GM18508 (cell line): ENCODE data around the gene ZGRF1.
"Not testable (repeated sequence)": the region's sequence is repeated elsewhere in the genome, so short reads cannot be mapped to it uniquely, and the experiment has no call there.

Source experiments
- ATAC-seq: cut with Tn5 transposase; IDR thresholded peaks from one replicate; pipeline ENCODE4 v1.9.1; 2021; ENCODE audit warnings: moderate number of reproducible peaks; ENCODE audit not compliant: insufficient read depth, unreplicated experiment

ZGRF1 gene

GRCh38 chr4:112644595-112645535 lies 8.2 kb upstream of the ZGRF1 start:
- ATAC-seq, result not testable (repeated sequence)

GRCh38 chr4:112642526-112642925 lies 5.8 kb upstream of the ZGRF1 start:
- no peak for ATAC-seq

GRCh38 chr4:112637552-112637866 lies 800 bp upstream of the ZGRF1 start:
- ATAC-seq, result peak; percentile 1

- no peak for ATAC-seq
Observed at GRCh38 chr4:112633477-112634235, 3.1 kb downstream of the ZGRF1 start.

GRCh38 chr4:112626228-112626627 lies 10.5 kb downstream of the ZGRF1 start:
- ATAC-seq, result no peak

- no peak for ATAC-seq
Observed at GRCh38 chr4:112616984-112617383, 19.7 kb downstream of the ZGRF1 start.

DNA sequence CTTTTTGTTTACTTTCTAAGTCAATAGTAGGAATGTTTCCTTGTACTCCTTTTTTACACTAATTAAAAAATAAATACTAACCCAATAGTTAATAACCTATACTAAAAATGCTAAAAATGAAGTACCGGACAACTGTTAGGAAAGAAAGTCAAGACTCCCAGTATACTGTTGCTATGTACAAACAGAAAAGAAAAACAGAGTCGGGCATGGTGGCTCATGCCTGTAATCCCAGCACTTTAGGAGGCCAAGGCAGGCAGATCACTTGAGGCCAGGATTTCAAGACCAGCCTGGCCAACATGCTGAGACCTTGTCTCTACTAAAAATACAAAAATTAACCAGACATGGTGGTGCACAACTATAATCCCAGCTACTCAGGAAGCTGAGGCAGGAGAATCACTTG lies 23.9 kb downstream of the ZGRF1 start:
- not testable (repeated sequence) for ATAC-seq

DNA sequence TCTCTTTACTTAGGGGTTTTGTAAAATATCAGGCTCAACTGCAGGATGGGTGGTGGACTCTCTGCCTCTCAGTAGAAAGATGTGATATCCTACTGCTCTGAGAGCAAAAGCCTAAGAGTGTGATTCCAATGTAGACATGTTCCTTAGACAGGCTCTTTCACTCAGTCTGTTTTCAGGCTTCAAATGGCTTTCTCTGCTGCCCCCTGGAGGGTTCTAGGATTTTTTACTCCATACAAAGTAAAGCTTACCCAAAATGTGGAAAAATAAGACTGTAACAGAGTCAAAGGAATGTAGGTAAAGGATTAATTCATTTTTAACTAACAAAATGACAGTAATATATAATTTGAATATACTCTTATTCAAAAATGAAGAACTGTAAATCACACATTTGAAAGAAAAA lies 32.1 kb downstream of the ZGRF1 start:
- no peak for ATAC-seq

DNA sequence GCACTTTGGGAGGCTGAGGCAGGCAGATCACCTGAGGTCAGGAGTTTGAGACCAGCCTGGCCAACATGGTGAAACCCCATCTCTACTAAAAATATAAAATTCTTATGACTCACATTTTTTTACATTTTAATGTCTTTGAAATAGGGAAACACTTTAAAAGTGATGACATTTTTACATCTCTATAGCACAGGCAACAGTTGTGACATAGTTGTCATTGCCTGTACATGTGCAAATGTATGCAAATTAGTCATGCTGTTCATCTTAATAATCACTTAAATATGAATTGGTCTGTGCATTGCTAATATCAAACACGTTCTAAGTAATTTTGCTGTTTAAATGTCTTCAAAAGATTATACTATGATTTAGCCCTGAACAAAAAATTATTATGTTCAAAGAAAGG lies 41.7 kb downstream of the ZGRF1 start:
- ATAC-seq, result no peak

DNA sequence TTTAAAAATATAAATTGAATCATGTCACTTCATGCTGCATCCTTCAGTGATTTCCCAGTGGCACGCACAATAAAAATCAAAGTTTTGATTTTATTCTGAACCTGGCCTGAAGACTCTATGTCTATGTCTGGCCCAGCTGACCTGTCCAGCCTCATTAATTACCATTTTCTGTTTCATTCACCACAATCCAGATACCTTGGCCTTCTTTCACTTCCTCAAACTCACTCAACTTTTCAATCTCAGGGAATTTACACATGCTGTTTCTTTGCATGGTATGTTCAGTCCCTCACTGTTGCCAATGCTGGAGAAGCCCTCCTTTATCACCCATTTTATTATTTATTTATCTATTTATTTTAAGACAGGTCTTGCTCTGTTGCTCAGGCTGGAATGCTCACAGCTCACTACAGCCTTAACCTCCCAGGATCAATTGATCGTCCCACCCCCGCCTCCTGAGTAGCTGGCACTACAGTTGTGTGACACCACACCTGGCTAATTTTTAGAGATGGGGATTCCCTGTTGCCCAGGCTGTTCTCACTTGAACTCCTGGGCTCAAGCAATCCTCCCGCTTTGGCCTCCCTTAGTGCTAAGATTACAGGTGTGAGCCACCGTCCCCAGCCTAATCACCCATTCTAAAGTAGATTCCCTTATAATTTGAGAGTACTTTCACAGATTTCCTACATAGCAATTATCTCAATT lies 43.1 kb downstream of the ZGRF1 start:
- peak; percentile 84 for ATAC-seq

DNA sequence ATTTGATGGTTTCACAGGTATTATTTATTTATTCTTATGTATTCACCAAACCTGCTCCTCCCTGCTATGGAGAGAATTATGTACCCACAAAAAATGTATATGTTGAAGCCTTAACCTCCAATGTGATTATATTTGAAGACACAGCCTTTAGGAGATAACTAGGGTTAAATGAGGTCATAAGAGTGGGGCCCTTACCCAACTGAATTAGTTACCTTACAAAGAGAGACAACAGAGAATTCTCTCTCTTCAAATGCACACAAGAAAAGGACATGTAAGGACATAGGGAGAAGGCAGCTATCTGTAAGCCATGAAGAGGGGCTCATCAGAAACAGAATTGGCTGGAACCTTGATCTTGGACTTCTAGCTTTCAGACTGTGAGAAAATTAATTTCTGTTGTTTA lies 44.0 kb downstream of the ZGRF1 start:
- no peak for ATAC-seq

DNA sequence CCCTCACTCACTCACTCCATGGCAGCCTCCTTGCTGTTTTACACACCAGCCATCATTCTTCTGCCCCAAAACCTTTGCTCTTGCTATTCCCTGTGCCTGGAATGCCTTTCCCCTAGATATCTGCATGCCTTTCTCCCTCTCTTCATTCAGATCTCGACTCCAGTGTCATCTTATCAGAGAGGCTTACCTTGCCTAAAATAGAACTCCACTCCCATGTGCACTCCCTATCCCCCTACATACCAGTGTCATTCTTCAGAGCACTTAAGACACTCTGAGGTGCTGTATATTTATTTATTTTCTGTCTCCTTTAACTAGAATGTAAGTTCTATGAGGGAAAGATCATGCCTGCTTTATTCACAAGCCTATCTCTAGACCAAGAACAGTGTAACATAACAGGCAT lies 45.1 kb downstream of the ZGRF1 start:
- no peak for ATAC-seq

GRCh38 chr4:112589206-112589605 lies 47.5 kb downstream of the ZGRF1 start:
- ATAC-seq, result no peak

- ATAC-seq, result no peak
Observed at GRCh38 chr4:112585977-112586736, 50.6 kb downstream of the ZGRF1 start.

- no peak for ATAC-seq
Observed at GRCh38 chr4:112567536-112567935, 69.2 kb downstream of the ZGRF1 start.

- ATAC-seq, result no peak
Observed at GRCh38 chr4:112564706-112565270, 71.9 kb downstream of the ZGRF1 start.

DNA sequence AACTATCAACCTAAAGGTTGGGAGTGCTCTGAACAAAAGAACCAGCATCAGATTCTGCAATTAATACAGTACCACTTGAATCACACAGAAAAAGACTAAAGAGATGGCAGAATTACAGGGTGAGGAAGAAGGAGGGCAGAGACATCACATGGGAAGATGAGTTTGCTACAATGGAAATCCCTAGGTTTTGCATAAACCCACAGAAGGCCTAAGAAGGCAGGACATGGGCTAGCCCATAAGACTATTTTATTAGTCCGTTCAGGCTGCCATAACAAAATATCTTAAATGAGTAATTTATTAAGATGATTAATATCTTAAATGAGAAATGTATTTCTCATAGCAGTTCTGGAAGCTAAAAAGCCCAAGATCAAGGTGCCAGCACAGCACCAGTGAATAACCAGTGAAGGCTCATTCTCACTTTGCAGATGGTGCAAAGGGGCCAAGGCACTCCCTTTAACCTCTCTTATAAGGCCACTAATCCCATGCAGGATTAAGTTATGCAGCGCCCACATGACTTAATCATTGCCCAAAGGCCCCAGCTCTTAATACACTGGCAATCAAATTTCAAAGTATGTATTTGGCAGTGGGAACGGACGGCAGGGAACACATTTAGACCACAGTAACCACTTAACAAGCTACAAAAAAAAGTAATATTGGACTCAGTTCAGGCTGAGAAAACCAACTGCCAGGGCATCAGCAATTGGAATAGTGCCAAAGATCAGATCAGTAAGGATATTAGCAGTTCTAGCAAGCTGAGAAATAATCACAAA lies 73.1 kb downstream of the ZGRF1 start:
- no peak for ATAC-seq

DNA sequence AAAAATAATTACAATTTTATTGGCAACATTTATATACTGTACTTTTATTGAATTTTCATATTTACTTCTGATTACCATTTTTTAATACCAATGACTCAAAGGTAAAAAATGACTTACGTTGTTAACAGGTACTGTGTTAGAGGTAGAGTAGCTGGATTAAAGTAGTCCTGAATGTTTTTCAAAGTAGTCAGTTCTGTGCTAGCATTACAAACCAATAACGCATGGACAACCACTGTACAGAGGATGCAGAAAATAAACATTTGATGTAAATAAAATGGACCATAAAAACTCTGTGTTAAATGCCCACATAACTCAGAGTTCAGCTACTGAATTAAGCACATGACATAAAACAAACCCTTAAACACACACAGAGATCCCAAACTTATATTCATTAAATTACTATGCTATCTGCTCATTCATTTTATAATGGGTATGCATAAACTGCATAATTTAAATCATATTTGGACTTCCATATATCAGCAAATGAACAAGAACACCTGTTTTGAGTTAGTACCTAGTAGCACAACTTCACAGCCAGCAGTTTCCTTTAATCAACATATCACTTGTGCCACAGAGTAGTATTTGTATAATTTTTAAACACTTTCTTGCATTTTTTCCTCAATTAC lies 74.3 kb downstream of the ZGRF1 start:
- no peak for ATAC-seq

GRCh38 chr4:112560084-112560483 lies 76.6 kb downstream of the ZGRF1 start:
- ATAC-seq, result no peak
